GM12878 (cell line): ENCODE measurements around the gene ADAM23. TPM values are rescaled to one million over a fixed set of nuclear protein-coding genes. Genes with fewer than 3 reads are reported as not detected.

Experiments used
- ATAC-seq: fragments of 200-7000 bp; cut with Tn5 transposase; 3 replicates; pipeline ENCODE4 v1.9.1; 2020; ENCODE audit warnings: mild to moderate bottlenecking, moderate library complexity
- BruUV-seq: library from RNA; stranded (reverse); fragments of 400-500 nt; replicated peaks from 2 replicates; lab custom pipeline; 2021; lab: Mats Ljungman, UMichigan
- CTCF ChIA-PET: fragments of 300-600 bp; sonication (Branson Sonifier 250); formaldehyde crosslinking; extraction: SDS; loops from one replicate; lab custom pipeline; 2021; ENCODE audit warnings: inconsistent platforms; lab: Yijun Ruan, JAX
- POLR2A ChIA-PET: fragments of 350-600 bp; formaldehyde crosslinking; extraction: SDS; loops from one replicate; lab custom pipeline; 2021; ENCODE audit warnings: inconsistent platforms; lab: Charles Lee
- RAD21 ChIA-PET: fragments of 300-600 bp; sonication (Branson Sonifier 250); formaldehyde crosslinking; loops from one replicate; lab custom pipeline; 2023; ENCODE audit warnings: antibody characterized with exemption; ENCODE audit not compliant: unreplicated experiment; lab: Charles Lee
- SMC1A ChIA-PET: fragments of 300-600 bp; sonication (Branson Sonifier 250); formaldehyde crosslinking; loops from one replicate; lab custom pipeline; 2023; ENCODE audit not compliant: unreplicated experiment, uncharacterized antibody; lab: Charles Lee
- DNase-seq: peaks from one replicate; pipeline ENCODE4 v3.0.0-alpha.2; 2011; ENCODE audit warnings: low read depth, low spot score
- FAIRE-seq: peaks from 3 replicates; lab custom pipeline; 2011; peaks lifted over from hg19 to GRCh38; lab: Jason Lieb, UNC
- H2AFZ ChIP-seq: 2 replicates; pipeline ENCODE4 v1.6.0; 2011; ENCODE audit warnings: low read depth, low read length, control low read depth; ENCODE audit not compliant: control insufficient read depth
- H3K27ac ChIP-seq: 2 replicates; pipeline ENCODE4 v1.5.1; 2011; ENCODE audit warnings: control low read depth; ENCODE audit not compliant: control insufficient read depth, insufficient read depth
- H3K27me3 ChIP-seq, 2 experiments: replicated peaks in 1 of 2; 2 replicates each; pipeline versions ENCODE4 v1.6.0 to v1.6.1; 2011; ENCODE audit warnings: low read length in 1 of 2; ENCODE audit not compliant: control insufficient read depth in 2 of 2, insufficient read depth in 2 of 2
- H3K36me3 ChIP-seq, 2 experiments: 2 replicates each; pipeline ENCODE4 v1.5.1; 2011; ENCODE audit warnings: low read length in 1 of 2; ENCODE audit not compliant: control insufficient read depth in 2 of 2, insufficient read depth in 2 of 2
- H3K4me1 ChIP-seq: 2 replicates; pipeline ENCODE4 v1.6.1; 2011; ENCODE audit warnings: mild to moderate bottlenecking, low read length, moderate library complexity, mixed read lengths; ENCODE audit not compliant: control insufficient read depth, insufficient read depth
- H3K4me2 ChIP-seq: 2 replicates; pipeline ENCODE4 v1.6.0; 2011; ENCODE audit warnings: control low read depth; ENCODE audit not compliant: control insufficient read depth, insufficient read depth
- H3K4me3 ChIP-seq: fragments of 200-600 bp; sonication (generic); 2 replicates; pipeline ENCODE4 v1.5.1; 2016
- H3K79me2 ChIP-seq: 2 replicates; pipeline ENCODE4 v1.6.0; 2011; ENCODE audit warnings: low read length; ENCODE audit not compliant: control insufficient read depth, insufficient read depth
- H3K9ac ChIP-seq: 2 replicates; pipeline ENCODE4 v1.8.0; 2011; ENCODE audit warnings: low read length, control low read depth, mixed read lengths; ENCODE audit not compliant: control insufficient read depth, insufficient read depth
- H3K9me3 ChIP-seq: replicated peaks from 3 replicates; pipeline ENCODE4 v1.5.1; 2011; ENCODE audit warnings: mild to moderate bottlenecking, low read length; ENCODE audit not compliant: control insufficient read depth, insufficient read depth
- H4K20me1 ChIP-seq: 2 replicates; pipeline ENCODE4 v1.6.0; 2011; ENCODE audit not compliant: control insufficient read depth, insufficient read depth
- PRDM15 ChIP-seq: fragments of 450-650 bp; formaldehyde crosslinking; IDR thresholded peaks from 2 replicates; pipeline ENCODE4 v1.4.0; 2020; ENCODE audit warnings: mild to moderate bottlenecking, moderate library complexity
- RUNX3 ChIP-seq: IDR thresholded peaks from 2 replicates; pipeline ENCODE4 v1.6.1; 2012; ENCODE audit warnings: low read length, inconsistent platforms
- SRF ChIP-seq, 2 experiments: IDR thresholded peaks; 2 replicates each; pipeline ENCODE4 v1.6.1; 2011; ENCODE audit warnings: low read depth in 2 of 2, low read length in 2 of 2, mild to moderate bottlenecking in 1 of 2, moderate library complexity in 1 of 2
- SUZ12 ChIP-seq: fragments of 200-600 bp; sonication (generic); IDR thresholded peaks from one replicate; pipeline ENCODE4 v1.6.1; 2018; ENCODE audit warnings: antibody characterized with exemption, mild to moderate bottlenecking; ENCODE audit not compliant: unreplicated experiment
- TCF12 ChIP-seq: IDR thresholded peaks from 2 replicates; pipeline ENCODE4 v1.6.1; 2011; ENCODE audit warnings: low read depth, mild to moderate bottlenecking, low read length
- TCF3 ChIP-seq: IDR thresholded peaks from 2 replicates; pipeline ENCODE4 v1.6.1; 2012; ENCODE audit warnings: low read depth, mild to moderate bottlenecking, low read length, borderline replicate concordance; ENCODE audit not compliant: insufficient read depth
- WGBS: methylation state at CpG from one replicate; pipeline ENCODE4 v1.1.6; 2016; ENCODE audit warnings: low lambda C conversion rate; ENCODE audit not compliant: insufficient replicate concordance, insufficient coverage; ENCODE audit errors: missing lambda C conversion rate; 5-methylcytosine and 5-hydroxymethylcytosine counted together
- in situ Hi-C: fragments of 300-500 bp; cut with MboI; formaldehyde crosslinking; loops from 9 replicates; pipeline ENCODE4 v1.14.3; 2018; ENCODE audit warnings: mixed read lengths
- intact Hi-C: fragments of 100-400 bp; cut with micrococcal nuclease; formaldehyde crosslinking; loops from one replicate; pipeline ENCODE4 v1.14.2; 2022; ENCODE audit not compliant: unreplicated experiment
- polyA plus RNA-seq, 11 experiments: library from polyadenylated mRNA; depleted of rRNA in 4 of 11; unstranded in 6 of 11; stranded (reverse) in 5 of 11; fragments of >200 nt; fragmentation: Nextera tagmentation in 4 of 11; fragmentation: Illumina TruSeq in 1 of 11; extraction: Ambion mirVana in 4 of 11; extraction: Trizol in 1 of 11; gene quantifications; 1 replicate in 1 of 11; 2 replicates in 10 of 11; pipeline versions ENCODE4 v1.2.1 to v1.2.3, GENCODE V29; 2011 to 2016; ENCODE audit warnings: inconsistent platforms in 2 of 11, missing spikeins in 2 of 11, low read depth in 1 of 11
- total RNA-seq, 4 experiments: library from RNA; depleted of rRNA in 3 of 4; stranded (reverse); fragments of >200 nt in 3 of 4; fragmentation: Illumina TruSeq in 1 of 4; extraction: Trizol in 1 of 4; gene quantifications; 2 replicates each; pipeline versions ENCODE4 v1.2.1 to v1.2.3, GENCODE V29; 2013 to 2021
- TF ChIP-seq, protein P1 (sequence below): IDR thresholded peaks from 2 replicates; pipeline ENCODE4 v1.6.1; 2011; ENCODE audit warnings: borderline replicate concordance, low read depth, mild to moderate bottlenecking, moderate library complexity, mixed read lengths, low read length; ENCODE audit not compliant: insufficient read depth; ENCODE audit errors: extremely low read length
- TF ChIP-seq, protein P2 (sequence below): fragments of 450-650 bp; formaldehyde crosslinking; IDR thresholded peaks from 2 replicates; pipeline ENCODE4 v1.5.0; 2022; ENCODE audit warnings: mild to moderate bottlenecking, missing genetic modification characterization

The ADAM23 gene
- total and polyA plus RNA-seq, 10 of the 15 experiments (the other 5 are each of a cell fraction or from before 2014, with no cell fraction given), result 5.7 to 41.8 (median 15.6) TPM

DNA sequence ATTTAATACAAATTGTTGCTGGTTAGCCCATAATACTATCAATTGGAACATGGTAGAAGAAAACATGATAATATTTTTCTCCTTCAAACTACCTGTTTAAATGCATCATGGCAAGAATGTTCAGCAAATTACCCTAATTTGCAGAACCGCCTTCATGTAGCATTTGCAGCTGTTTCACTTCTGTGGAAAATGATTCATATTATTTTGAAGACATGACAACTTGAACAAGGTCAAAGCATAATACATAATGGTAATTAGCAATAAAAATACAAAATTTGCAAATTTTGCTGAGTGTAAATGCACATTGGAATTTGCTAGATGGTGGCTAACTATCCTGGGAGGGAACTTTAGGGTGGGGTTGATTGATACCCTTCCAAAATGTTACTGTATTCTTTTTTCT is 30.8 kb downstream of the ADAM23 start:
- no peak for ATAC-seq
- CTCF ChIA-PET, result no interaction called here

More for the DNA sequence above, 30.8 kb downstream of the ADAM23 start:
- no peaks in the 10 kb centered on the region for H4K20me1 ChIP-seq
- no peaks in the 10 kb centered on the region for H3K79me2 ChIP-seq
- H3K27me3 ChIP-seq, result no peaks in the 10 kb centered on the region
- no peak overlapping the region for H3K27ac ChIP-seq
- DNase-seq (no peak), FAIRE-seq (no peak)
- no peaks in the 10 kb centered on the region for H3K9me3 ChIP-seq
- POLR2A ChIA-PET, result interaction anchor here (1.1 kb wide), 1 partner anchor 37 kb away, joined by 3 read pairs; no protein-coding TSS in a partner anchor
- no peak overlapping the region for H3K4me3 ChIP-seq
- 41% methylated on average over 1 of the region's 1 CpG for WGBS
- no peak overlapping the region for H3K4me2 ChIP-seq
- intact Hi-C loops, result no loop called here
- H3K36me3 ChIP-seq, result no peaks in the 10 kb centered on the region
- no TSS peak for BruUV-seq
- RAD21 ChIA-PET, result interaction anchor here (0.8 to 2.0 kb wide), 3 partner anchors 12 to 27 kb away, joined by 3 to 6 read pairs (median 4); no protein-coding TSS in a partner anchor
- TF ChIP-seq, protein P1, sequence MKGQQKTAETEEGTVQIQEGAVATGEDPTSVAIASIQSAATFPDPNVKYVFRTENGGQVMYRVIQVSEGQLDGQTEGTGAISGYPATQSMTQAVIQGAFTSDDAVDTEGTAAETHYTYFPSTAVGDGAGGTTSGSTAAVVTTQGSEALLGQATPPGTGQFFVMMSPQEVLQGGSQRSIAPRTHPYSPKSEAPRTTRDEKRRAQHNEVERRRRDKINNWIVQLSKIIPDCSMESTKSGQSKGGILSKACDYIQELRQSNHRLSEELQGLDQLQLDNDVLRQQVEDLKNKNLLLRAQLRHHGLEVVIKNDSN, result no peak
- no peak for TF ChIP-seq PRDM15
- TF ChIP-seq, protein P2, sequence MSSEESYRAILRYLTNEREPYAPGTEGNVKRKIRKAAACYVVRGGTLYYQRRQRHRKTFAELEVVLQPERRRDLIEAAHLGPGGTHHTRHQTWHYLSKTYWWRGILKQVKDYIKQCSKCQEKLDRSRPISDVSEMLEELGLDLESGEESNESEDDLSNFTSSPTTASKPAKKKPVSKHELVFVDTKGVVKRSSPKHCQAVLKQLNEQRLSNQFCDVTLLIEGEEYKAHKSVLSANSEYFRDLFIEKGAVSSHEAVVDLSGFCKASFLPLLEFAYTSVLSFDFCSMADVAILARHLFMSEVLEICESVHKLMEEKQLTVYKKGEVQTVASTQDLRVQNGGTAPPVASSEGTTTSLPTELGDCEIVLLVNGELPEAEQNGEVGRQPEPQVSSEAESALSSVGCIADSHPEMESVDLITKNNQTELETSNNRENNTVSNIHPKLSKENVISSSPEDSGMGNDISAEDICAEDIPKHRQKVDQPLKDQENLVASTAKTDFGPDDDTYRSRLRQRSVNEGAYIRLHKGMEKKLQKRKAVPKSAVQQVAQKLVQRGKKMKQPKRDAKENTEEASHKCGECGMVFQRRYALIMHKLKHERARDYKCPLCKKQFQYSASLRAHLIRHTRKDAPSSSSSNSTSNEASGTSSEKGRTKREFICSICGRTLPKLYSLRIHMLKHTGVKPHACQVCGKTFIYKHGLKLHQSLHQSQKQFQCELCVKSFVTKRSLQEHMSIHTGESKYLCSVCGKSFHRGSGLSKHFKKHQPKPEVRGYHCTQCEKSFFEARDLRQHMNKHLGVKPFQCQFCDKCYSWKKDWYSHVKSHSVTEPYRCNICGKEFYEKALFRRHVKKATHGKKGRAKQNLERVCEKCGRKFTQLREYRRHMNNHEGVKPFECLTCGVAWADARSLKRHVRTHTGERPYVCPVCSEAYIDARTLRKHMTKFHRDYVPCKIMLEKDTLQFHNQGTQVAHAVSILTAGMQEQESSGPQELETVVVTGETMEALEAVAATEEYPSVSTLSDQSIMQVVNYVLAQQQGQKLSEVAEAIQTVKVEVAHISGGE, result no peak
- TF ChIP-seq TCF12, result no peak
- TF ChIP-seq TCF3, result no peak
- no peak for TF ChIP-seq RUNX3
- no peak for TF ChIP-seq SRF (IDR thresholded peaks at IDR 0.05; ENCODE audit: low read depth in 2 of 2, low read length in 2 of 2)
- no peak for TF ChIP-seq SUZ12
- TF ChIP-seq, all 136 proteins: peak for 0
- no peak overlapping the region for H2AFZ ChIP-seq
- in situ Hi-C loops, result no loop called here
- peaks cover 6% of the 10 kb centered on the region for H3K4me1 ChIP-seq
- H3K9ac ChIP-seq, result no peak overlapping the region
- SMC1A ChIA-PET, result interaction anchor here (0.6 to 1.9 kb wide), 5 partner anchors 10 to 1155 kb away, joined by 3 to 10 read pairs (median 4); no protein-coding TSS in a partner anchor
